ENCODE results near the gene TMEM134. TPM values are rescaled to one million over a fixed set of nuclear protein-coding genes. Genes with fewer than 3 reads are reported as not detected.

TMEM134 gene
- total and polyA plus RNA-seq, 10 of the 15 experiments (the other 5 are each of a cell fraction or from before 2014, with no cell fraction given): 1.6 to 93.8 (median 27.8) TPM

DNA sequence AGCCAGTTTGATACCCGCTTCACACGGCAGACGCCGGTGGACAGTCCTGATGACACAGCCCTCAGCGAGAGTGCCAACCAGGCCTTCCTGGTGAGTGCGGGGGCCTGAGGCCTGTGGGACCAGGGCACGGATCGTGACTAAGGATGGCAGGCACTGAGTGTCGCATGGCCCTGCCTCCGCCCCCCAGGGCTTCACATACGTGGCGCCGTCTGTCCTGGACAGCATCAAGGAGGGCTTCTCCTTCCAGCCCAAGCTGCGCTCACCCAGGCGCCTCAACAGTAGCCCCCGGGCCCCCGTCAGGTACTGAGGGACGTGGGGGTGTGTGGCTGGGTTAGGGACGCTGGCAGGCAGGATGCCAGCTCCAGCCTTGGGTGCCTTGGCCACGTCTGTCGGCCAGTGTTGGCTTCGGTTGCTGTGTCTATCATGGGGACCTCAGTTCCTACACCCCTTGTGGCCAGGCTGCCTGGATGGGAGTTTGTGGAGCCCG, 34.6 kb downstream of the TMEM134 start:
- ChIA-PET CTCF (interaction anchor here (0.8 to 1.0 kb wide), 2 partner anchors 26 to 32 kb away, joined by 3 to 4 read pairs; no protein-coding TSS in a partner anchor), SMC1A (ENCODE audit: uncharacterized antibody, unreplicated experiment) (no interaction called here), RAD21 (ENCODE audit: unreplicated experiment) (interaction anchor here (7.2 kb wide), 1 partner anchor 32 kb away, joined by 112 read pairs; the partner anchor contains the start of genes PPP1CA and TBC1D10C), POLR2A (interaction anchor here (0.6 to 2.3 kb wide), 5 partner anchors 12 to 43 kb away, joined by 3 to 10 read pairs (median 5); partner anchors contain the start of genes PPP1CA, RAD9A and TMEM134)
- Histone ChIP-seq H4K20me1 (ENCODE audit: control insufficient read depth, insufficient read depth) (no peaks in the 10 kb centered on the region), H3K4me3 (peak overlapping the region; percentile 90; the same call in 1 of the 2 replicates), H3K36me3 (ENCODE audit: control insufficient read depth in 2 of 2, insufficient read depth in 2 of 2, low read length in 1 of 2) (peaks cover 6 to 20% of the 10 kb centered on the region in 2 experiments; a peak in 3 of 4 replicates), H2AFZ (ENCODE audit: control insufficient read depth, low read depth, low read length) (no peak overlapping the region), H3K4me2 (ENCODE audit: control insufficient read depth, insufficient read depth) (peak overlapping the region; percentile 71), H3K4me1 (ENCODE audit: control insufficient read depth, insufficient read depth, low read length) (peaks cover 32% of the 10 kb centered on the region), H3K9me3 (replicated peaks; ENCODE audit: control insufficient read depth, insufficient read depth, low read length) (no peaks in the 10 kb centered on the region), H3K27ac (ENCODE audit: control insufficient read depth, insufficient read depth) (peak overlapping the region; percentile 99), H3K27me3 (replicated peaks in 1 of 2; ENCODE audit: control insufficient read depth in 2 of 2, insufficient read depth in 2 of 2, low read length in 1 of 2) (no peaks in the 10 kb centered on the region), H3K79me2 (ENCODE audit: control insufficient read depth, insufficient read depth, low read length) (peaks cover 63% of the 10 kb centered on the region), H3K9ac (ENCODE audit: control insufficient read depth, insufficient read depth, low read length) (peak overlapping the region; percentile 99)
- in situ Hi-C loops (cut with MboI): no loop called here
- DNase-seq (ENCODE audit: low read depth, low spot score) (no peak), FAIRE-seq (no peak), ATAC-seq (no peak)
- 26% methylated on average over 23 of the region's 23 CpGs for WGBS (ENCODE audit: insufficient coverage, insufficient replicate concordance, low lambda C conversion rate, missing lambda C conversion rate)
- no TSS peak for BruUV-seq (replicated peaks)
- intact Hi-C loops (cut with micrococcal nuclease; ENCODE audit: unreplicated experiment): no loop called here
- TF ChIP-seq BMI1 (IDR thresholded peaks at IDR 0.05; ENCODE audit: borderline replicate concordance) (no peak), POU2F2 (IDR thresholded peaks at IDR 0.05; ENCODE audit: borderline replicate concordance, low read depth, low read length) (peak; percentile 33; the same call in 2 of the 3 replicates), POLR2AphosphoS5 (IDR thresholded peaks at IDR 0.05; ENCODE audit: low read length) (peak; percentile 65), BACH1 (IDR thresholded peaks at IDR 0.05; ENCODE audit: borderline replicate concordance) (no peak), ZBED1 (IDR thresholded peaks at IDR 0.05; ENCODE audit: borderline replicate concordance) (peak; percentile 15; the same call in 1 of the 2 replicates), POLR2A (IDR thresholded peaks at IDR 0.05; ENCODE audit: low read depth, low read length) (peak; percentile 64), CBX3 (IDR thresholded peaks at IDR 0.05; ENCODE audit: borderline replicate concordance, low read depth) (no peak), NR2F1 (conservative IDR thresholded peaks at IDR 0.05) (no peak), SMAD5 (IDR thresholded peaks at IDR 0.05; ENCODE audit: low read depth) (peak; percentile 62; the same call in 1 of the 2 replicates), RELA (IDR thresholded peaks at IDR 0.05; ENCODE audit: borderline replicate concordance, partially characterized antibody) (no peak)
- TF ChIP-seq, protein P1, sequence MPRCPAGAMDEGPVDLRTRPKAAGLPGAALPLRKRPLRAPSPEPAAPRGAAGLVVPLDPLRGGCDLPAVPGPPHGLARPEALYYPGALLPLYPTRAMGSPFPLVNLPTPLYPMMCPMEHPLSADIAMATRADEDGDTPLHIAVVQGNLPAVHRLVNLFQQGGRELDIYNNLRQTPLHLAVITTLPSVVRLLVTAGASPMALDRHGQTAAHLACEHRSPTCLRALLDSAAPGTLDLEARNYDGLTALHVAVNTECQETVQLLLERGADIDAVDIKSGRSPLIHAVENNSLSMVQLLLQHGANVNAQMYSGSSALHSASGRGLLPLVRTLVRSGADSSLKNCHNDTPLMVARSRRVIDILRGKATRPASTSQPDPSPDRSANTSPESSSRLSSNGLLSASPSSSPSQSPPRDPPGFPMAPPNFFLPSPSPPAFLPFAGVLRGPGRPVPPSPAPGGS (IDR thresholded peaks at IDR 0.05; ENCODE audit: borderline replicate concordance, insufficient read depth, low read depth, low read length, poor library complexity, severe bottlenecking): peak; percentile 48
- TF ChIP-seq, protein P2, sequence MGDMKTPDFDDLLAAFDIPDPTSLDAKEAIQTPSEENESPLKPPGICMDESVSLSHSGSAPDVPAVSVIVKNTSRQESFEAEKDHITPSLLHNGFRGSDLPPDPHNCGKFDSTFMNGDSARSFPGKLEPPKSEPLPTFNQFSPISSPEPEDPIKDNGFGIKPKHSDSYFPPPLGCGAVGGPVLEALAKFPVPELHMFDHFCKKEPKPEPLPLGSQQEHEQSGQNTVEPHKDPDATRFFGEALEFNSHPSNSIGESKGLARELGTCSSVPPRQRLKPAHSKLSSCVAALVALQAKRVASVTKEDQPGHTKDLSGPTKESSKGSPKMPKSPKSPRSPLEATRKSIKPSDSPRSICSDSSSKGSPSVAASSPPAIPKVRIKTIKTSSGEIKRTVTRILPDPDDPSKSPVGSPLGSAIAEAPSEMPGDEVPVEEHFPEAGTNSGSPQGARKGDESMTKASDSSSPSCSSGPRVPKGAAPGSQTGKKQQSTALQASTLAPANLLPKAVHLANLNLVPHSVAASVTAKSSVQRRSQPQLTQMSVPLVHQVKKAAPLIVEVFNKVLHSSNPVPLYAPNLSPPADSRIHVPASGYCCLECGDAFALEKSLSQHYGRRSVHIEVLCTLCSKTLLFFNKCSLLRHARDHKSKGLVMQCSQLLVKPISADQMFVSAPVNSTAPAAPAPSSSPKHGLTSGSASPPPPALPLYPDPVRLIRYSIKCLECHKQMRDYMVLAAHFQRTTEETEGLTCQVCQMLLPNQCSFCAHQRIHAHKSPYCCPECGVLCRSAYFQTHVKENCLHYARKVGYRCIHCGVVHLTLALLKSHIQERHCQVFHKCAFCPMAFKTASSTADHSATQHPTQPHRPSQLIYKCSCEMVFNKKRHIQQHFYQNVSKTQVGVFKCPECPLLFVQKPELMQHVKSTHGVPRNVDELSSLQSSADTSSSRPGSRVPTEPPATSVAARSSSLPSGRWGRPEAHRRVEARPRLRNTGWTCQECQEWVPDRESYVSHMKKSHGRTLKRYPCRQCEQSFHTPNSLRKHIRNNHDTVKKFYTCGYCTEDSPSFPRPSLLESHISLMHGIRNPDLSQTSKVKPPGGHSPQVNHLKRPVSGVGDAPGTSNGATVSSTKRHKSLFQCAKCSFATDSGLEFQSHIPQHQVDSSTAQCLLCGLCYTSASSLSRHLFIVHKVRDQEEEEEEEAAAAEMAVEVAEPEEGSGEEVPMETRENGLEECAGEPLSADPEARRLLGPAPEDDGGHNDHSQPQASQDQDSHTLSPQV (IDR thresholded peaks at IDR 0.05): no peak

Measured in GM12878 (cell line).